HCT116 (cell line): ENCODE data around the gene KXD1.
A peak's percentile ranks its signal among the peaks of the same experiment; 100 is the strongest.

Experiments used
- ATF3 ChIP-seq: IDR thresholded peaks from 2 replicates; pipeline ENCODE4 v1.6.1; 2012
- EGR1 ChIP-seq: IDR thresholded peaks from 2 replicates; pipeline ENCODE4 v1.6.1; 2012; ENCODE audit warnings: low read depth
- EZH2 ChIP-seq: fragments of 200-600 bp; sonication (generic); IDR thresholded peaks from 2 replicates; pipeline ENCODE4 v1.6.1; 2017; ENCODE audit warnings: antibody characterized with exemption, mixed run types
- EZH2phosphoT487 ChIP-seq: fragments of 200-600 bp; IDR thresholded peaks from 2 replicates; pipeline ENCODE4 v1.6.1; 2018; ENCODE audit warnings: antibody characterized with exemption, borderline replicate concordance
- JUND ChIP-seq: IDR thresholded peaks from 2 replicates; pipeline ENCODE4 v1.6.1; 2012
- POLR2A ChIP-seq: IDR thresholded peaks from 2 replicates; pipeline ENCODE4 v1.7.0; 2011; ENCODE audit warnings: borderline replicate concordance; ENCODE audit not compliant: insufficient read depth, insufficient read length; ENCODE audit errors: extremely low read depth
- POLR2AphosphoS5 ChIP-seq: IDR thresholded peaks from 2 replicates; pipeline ENCODE4 v1.6.1; 2011; ENCODE audit warnings: mild to moderate bottlenecking, low read depth, low read length, moderate library complexity
- RAD21 ChIP-seq: IDR thresholded peaks from 2 replicates; pipeline ENCODE4 v1.6.1; 2012; ENCODE audit warnings: low read depth, mild to moderate bottlenecking
- SIN3A ChIP-seq: IDR thresholded peaks from 2 replicates; pipeline ENCODE4 v1.6.1; 2012; ENCODE audit warnings: low read depth
- SP1 ChIP-seq: IDR thresholded peaks from 2 replicates; pipeline ENCODE4 v1.6.1; 2012; ENCODE audit warnings: low read depth
- TCF7L2 ChIP-seq: IDR thresholded peaks from 2 replicates; pipeline ENCODE4 v1.7.0; 2011; ENCODE audit warnings: borderline replicate concordance, inconsistent platforms; ENCODE audit not compliant: insufficient read depth, insufficient read length; ENCODE audit errors: extremely low read depth
- YY1 ChIP-seq: IDR thresholded peaks from 2 replicates; pipeline ENCODE4 v1.6.1; 2011; ENCODE audit warnings: low read length, low read depth, moderate library complexity, mild to moderate bottlenecking; ENCODE audit not compliant: insufficient replicate concordance; ENCODE audit errors: extremely low read depth
- ZFX ChIP-seq: fragments of 450-650 bp; IDR thresholded peaks from 2 replicates; pipeline ENCODE4 v1.6.1; 2017
- TF ChIP-seq, protein P1 (sequence below), 3 experiments: fragments of 200-600 bp in 1 of 3; sonication (generic) in 1 of 3; IDR thresholded peaks in 2 of 3; conservative IDR thresholded peaks in 1 of 3; 2 replicates each; pipeline ENCODE4 v1.5.1; 2012 to 2017; ENCODE audit warnings: low read depth in 2 of 3, low read length in 2 of 3, antibody characterized with exemption in 1 of 3, borderline replicate concordance in 1 of 3, control low read depth in 1 of 3, mild to moderate bottlenecking in 1 of 3, mixed read lengths in 1 of 3, mixed run types in 1 of 3, moderate library complexity in 1 of 3; ENCODE audit not compliant: insufficient read depth in 1 of 3

- TF ChIP-seq, protein P1, sequence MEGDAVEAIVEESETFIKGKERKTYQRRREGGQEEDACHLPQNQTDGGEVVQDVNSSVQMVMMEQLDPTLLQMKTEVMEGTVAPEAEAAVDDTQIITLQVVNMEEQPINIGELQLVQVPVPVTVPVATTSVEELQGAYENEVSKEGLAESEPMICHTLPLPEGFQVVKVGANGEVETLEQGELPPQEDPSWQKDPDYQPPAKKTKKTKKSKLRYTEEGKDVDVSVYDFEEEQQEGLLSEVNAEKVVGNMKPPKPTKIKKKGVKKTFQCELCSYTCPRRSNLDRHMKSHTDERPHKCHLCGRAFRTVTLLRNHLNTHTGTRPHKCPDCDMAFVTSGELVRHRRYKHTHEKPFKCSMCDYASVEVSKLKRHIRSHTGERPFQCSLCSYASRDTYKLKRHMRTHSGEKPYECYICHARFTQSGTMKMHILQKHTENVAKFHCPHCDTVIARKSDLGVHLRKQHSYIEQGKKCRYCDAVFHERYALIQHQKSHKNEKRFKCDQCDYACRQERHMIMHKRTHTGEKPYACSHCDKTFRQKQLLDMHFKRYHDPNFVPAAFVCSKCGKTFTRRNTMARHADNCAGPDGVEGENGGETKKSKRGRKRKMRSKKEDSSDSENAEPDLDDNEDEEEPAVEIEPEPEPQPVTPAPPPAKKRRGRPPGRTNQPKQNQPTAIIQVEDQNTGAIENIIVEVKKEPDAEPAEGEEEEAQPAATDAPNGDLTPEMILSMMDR (IDR thresholded peaks at IDR 0.05 in 2 of 3, conservative IDR thresholded peaks at IDR 0.05 in 1 of 3; ENCODE audit: borderline replicate concordance in 1 of 3, insufficient read depth in 1 of 3, low read depth in 2 of 3, low read length in 2 of 3): no peak
- TF ChIP-seq EZH2 (no peak), POLR2AphosphoS5 (no peak), RAD21 (no peak), ATF3 (no peak), YY1 (no peak), JUND (no peak), ZFX (no peak), TCF7L2 (peak; percentile 60), EZH2phosphoT487 (no peak), SIN3A (no peak), POLR2A (no peak), SP1 (no peak), EGR1 (no peak)
These were observed 53.1 kb downstream of the KXD1 start for GRCh38 chr19:18610556-18611326.
